Liver (tissue), 9 donors: ENCODE results near the gene CDK8. TPM values are rescaled to one million over a fixed set of nuclear protein-coding genes. Genes with fewer than 3 reads are reported as not detected.

Source experiments
- DNase-seq: peaks from one replicate; pipeline ENCODE4 v3.0.0-alpha.2; 2017; ENCODE audit warnings: low spot score
- H3K27ac ChIP-seq, 2 donors: one replicate each; pipeline ENCODE4 v1.7.0; 2013; ENCODE audit warnings: inconsistent platforms in 2 of 2, low read length in 2 of 2, control low read depth in 1 of 2, low read depth in 1 of 2, mild to moderate bottlenecking in 1 of 2
- H3K27me3 ChIP-seq, 4 donors: one replicate each; pipeline versions ENCODE4 v1.6.1 to v1.7.0; 2013; ENCODE audit warnings: low read length in 3 of 4, inconsistent platforms in 1 of 4, mild to moderate bottlenecking in 1 of 4, moderate library complexity in 1 of 4; ENCODE audit not compliant: control insufficient read depth in 4 of 4, insufficient read depth in 4 of 4
- H3K36me3 ChIP-seq, 4 donors: one replicate each; pipeline versions ENCODE4 v1.6.1 to v1.7.0; 2013; ENCODE audit warnings: low read length in 3 of 4, mild to moderate bottlenecking in 3 of 4, low read depth in 1 of 4, moderate library complexity in 1 of 4; ENCODE audit not compliant: control insufficient read depth in 4 of 4, insufficient read depth in 3 of 4
- H3K4me1 ChIP-seq, 4 donors: one replicate each; pipeline versions ENCODE4 v1.6.1 to v1.7.0; 2013; ENCODE audit warnings: low read length in 3 of 4, mild to moderate bottlenecking in 3 of 4, moderate library complexity in 1 of 4; ENCODE audit not compliant: control insufficient read depth in 4 of 4, insufficient read depth in 4 of 4
- H3K4me3 ChIP-seq, 3 donors: one replicate each; pipeline versions ENCODE4 v1.6.1 to v1.7.0; 2013; ENCODE audit warnings: low read length in 3 of 3, control low read depth in 1 of 3, low read depth in 1 of 3, mild to moderate bottlenecking in 1 of 3
- H3K9ac ChIP-seq, 2 donors: one replicate each; pipeline ENCODE4 v1.7.0; 2013; ENCODE audit warnings: low read length in 2 of 2, mild to moderate bottlenecking in 2 of 2, moderate library complexity in 2 of 2, control low read depth in 1 of 2, low read depth in 1 of 2
- H3K9me3 ChIP-seq, 4 donors: one replicate each; pipeline versions ENCODE4 v1.6.1 to v1.7.0; 2013; ENCODE audit warnings: low read length in 3 of 4; ENCODE audit not compliant: control insufficient read depth in 4 of 4
- EGR1 ChIP-seq, 2 donors: IDR thresholded peaks; 2 replicates each; pipeline ENCODE4 v1.6.1; 2016 to 2018; ENCODE audit warnings: antibody characterized with exemption in 2 of 2, low read depth in 2 of 2
- FOXA1 ChIP-seq: IDR thresholded peaks from 2 replicates; pipeline ENCODE4 v1.6.1; 2016; ENCODE audit warnings: antibody characterized with exemption
- GABPA ChIP-seq, 2 donors: IDR thresholded peaks in 1 of 2; conservative IDR thresholded peaks in 1 of 2; 2 replicates each; pipeline ENCODE4 v1.6.1; 2016; ENCODE audit warnings: antibody characterized with exemption in 2 of 2, mild to moderate bottlenecking in 1 of 2, moderate library complexity in 1 of 2
- HNF4A ChIP-seq, 2 donors: conservative IDR thresholded peaks; 2 replicates each; pipeline ENCODE4 v1.6.1; 2016; ENCODE audit warnings: antibody characterized with exemption in 2 of 2, mild to moderate bottlenecking in 2 of 2
- HNF4G ChIP-seq: IDR thresholded peaks from 2 replicates; pipeline ENCODE4 v1.6.1; 2016; ENCODE audit warnings: antibody characterized with exemption
- RAD21 ChIP-seq, 2 donors: IDR thresholded peaks; 2 replicates each; pipeline ENCODE4 v1.6.1; 2016; ENCODE audit warnings: antibody characterized with exemption in 2 of 2, mild to moderate bottlenecking in 2 of 2
- RXRA ChIP-seq, 2 donors: IDR thresholded peaks; 2 replicates each; pipeline ENCODE4 v1.6.1; 2017 to 2018; ENCODE audit warnings: antibody characterized with exemption in 2 of 2, mild to moderate bottlenecking in 1 of 2
- SP1 ChIP-seq: IDR thresholded peaks from 2 replicates; pipeline ENCODE4 v1.6.1; 2018; ENCODE audit warnings: antibody characterized with exemption, mild to moderate bottlenecking
- ZBTB33 ChIP-seq: IDR thresholded peaks from 2 replicates; pipeline ENCODE4 v1.6.1; 2016; ENCODE audit warnings: antibody characterized with exemption
- WGBS: extraction: QIAGEN DNeasy Blood & Tissue Kit; methylation state at CpG from one replicate; pipeline ENCODE4 v1.1.7; 2013; 5-methylcytosine and 5-hydroxymethylcytosine counted together
- polyA plus RNA-seq, 2 donors: library from polyadenylated mRNA; stranded (reverse) in 1 of 2; unstranded in 1 of 2; fragments of 200-250 nt in 1 of 2; fragments of >200 nt in 1 of 2; fragmentation: Nextera tagmentation in 1 of 2; extraction: Ambion mirVana in 1 of 2; gene quantifications; one replicate each; pipeline versions ENCODE4 v1.2.1 to v1.2.3, GENCODE V29; 2013 to 2015
- total RNA-seq, 2 donors: library from RNA; depleted of rRNA; stranded (reverse); fragments of >200 nt; gene quantifications; one replicate each; pipeline ENCODE4 v1.2.3, GENCODE V29; 2014
- TF ChIP-seq, protein P1 (sequence below): IDR thresholded peaks from 2 replicates; pipeline ENCODE4 v1.6.1; 2016; ENCODE audit warnings: antibody characterized with exemption
- TF ChIP-seq, protein P2 (sequence below): fragments of 150-350 bp; IDR thresholded peaks from 2 replicates; pipeline ENCODE4 v1.5.1; 2017; ENCODE audit warnings: improper control_type of control experiment, low read depth, low read length; ENCODE audit not compliant: missing input control
- donor health status: healthy.
- donor health status: healthy.
- donor health status: healthy.
- donor health status: healthy.
- donor health status: healthy.

The CDK8 gene
- total and polyA plus RNA-seq, 4 donors: 3.3 to 10.8 (median 6.8) TPM

- no peaks in the 10 kb centered on the region for H3K9me3 ChIP-seq
- no peak for DNase-seq
- no peak overlapping the region for H3K9ac ChIP-seq
- H3K4me1 ChIP-seq: peaks cover 0 to under 1% (median 0%) of the 10 kb centered on the region in 4 donors
- no peaks in the 10 kb centered on the region for H3K27me3 ChIP-seq
- H3K27ac ChIP-seq: no peak overlapping the region
- TF ChIP-seq EGR1 (IDR thresholded peaks at IDR 0.05; ENCODE audit: low read depth in 2 of 2) (no peak), FOXA1 (no peak)
- H3K4me3 ChIP-seq: no peak overlapping the region
- peaks cover 0 to 3% (median 0%) of the 10 kb centered on the region in 4 donors for H3K36me3 ChIP-seq
These were observed 89.9 kb downstream of the CDK8 start for GRCh38 chr13:26343816-26344215.

DNA sequence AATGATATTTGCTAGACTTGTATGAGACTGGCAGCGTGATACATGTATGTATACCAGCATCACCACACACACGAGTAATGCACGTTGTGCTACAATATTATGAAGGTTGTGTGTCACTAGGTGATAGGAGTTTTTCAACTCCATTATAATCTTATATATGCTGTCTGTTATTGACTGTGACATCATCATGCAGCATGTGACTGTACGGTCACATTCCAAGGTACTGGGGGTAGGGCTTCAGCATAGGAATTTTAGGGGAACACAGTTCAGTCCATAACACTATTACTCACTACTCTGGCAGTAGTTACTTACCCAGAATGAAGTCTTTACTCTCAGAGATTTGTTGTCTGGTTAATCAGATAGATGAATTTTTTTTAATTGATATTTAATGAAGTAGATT is 91.1 kb downstream of the CDK8 start:
- 97% methylated on average over 4 of the region's 4 CpGs for WGBS
- Histone ChIP-seq H3K36me3 (peaks cover 0 to 3% (median 0%) of the 10 kb centered on the region in 4 donors), H3K9me3 (no peaks in the 10 kb centered on the region), H3K4me1 (peaks cover 0 to 3% (median 0%) of the 10 kb centered on the region in 4 donors), H3K27ac (no peak overlapping the region), H3K27me3 (no peaks in the 10 kb centered on the region), H3K4me3 (no peak overlapping the region), H3K9ac (no peak overlapping the region)
- TF ChIP-seq HNF4A (conservative IDR thresholded peaks at IDR 0.05) (no peak), FOXA1 (no peak), HNF4G (no peak), ZBTB33 (no peak), RAD21 (IDR thresholded peaks at IDR 0.05) (no peak), RXRA (IDR thresholded peaks at IDR 0.05) (no peak)
- TF ChIP-seq, protein P1, sequence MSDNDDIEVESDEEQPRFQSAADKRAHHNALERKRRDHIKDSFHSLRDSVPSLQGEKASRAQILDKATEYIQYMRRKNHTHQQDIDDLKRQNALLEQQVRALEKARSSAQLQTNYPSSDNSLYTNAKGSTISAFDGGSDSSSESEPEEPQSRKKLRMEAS: no peak
- TF ChIP-seq, protein P2, sequence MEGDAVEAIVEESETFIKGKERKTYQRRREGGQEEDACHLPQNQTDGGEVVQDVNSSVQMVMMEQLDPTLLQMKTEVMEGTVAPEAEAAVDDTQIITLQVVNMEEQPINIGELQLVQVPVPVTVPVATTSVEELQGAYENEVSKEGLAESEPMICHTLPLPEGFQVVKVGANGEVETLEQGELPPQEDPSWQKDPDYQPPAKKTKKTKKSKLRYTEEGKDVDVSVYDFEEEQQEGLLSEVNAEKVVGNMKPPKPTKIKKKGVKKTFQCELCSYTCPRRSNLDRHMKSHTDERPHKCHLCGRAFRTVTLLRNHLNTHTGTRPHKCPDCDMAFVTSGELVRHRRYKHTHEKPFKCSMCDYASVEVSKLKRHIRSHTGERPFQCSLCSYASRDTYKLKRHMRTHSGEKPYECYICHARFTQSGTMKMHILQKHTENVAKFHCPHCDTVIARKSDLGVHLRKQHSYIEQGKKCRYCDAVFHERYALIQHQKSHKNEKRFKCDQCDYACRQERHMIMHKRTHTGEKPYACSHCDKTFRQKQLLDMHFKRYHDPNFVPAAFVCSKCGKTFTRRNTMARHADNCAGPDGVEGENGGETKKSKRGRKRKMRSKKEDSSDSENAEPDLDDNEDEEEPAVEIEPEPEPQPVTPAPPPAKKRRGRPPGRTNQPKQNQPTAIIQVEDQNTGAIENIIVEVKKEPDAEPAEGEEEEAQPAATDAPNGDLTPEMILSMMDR: no peak
- DNase-seq: no peak

DNA sequence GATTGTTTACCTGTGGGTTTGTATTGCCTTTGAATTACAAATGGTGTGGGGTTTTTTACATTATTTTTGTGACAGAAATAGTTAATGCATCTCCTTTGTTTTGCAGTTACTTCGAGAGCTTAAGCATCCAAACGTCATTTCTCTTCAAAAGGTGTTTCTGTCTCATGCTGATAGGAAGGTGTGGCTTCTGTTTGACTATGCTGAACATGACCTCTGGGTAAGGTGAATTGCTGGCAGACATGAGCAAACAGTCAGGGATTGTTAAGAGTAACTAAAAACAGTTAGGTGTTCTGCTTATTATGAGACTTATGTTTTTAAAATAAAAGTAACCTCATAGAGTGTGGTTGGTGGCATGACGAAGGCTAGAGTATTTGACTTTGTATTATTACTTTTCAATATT is 95.0 kb downstream of the CDK8 start:
- H3K9me3 ChIP-seq: no peaks in the 10 kb centered on the region
- TF ChIP-seq EGR1 (IDR thresholded peaks at IDR 0.05; ENCODE audit: low read depth in 2 of 2) (no peak), RXRA (IDR thresholded peaks at IDR 0.05) (peak in 1 of 2 donors; percentile 49)
- no peak overlapping the region for H3K9ac ChIP-seq
- no peak overlapping the region for H3K27ac ChIP-seq
- H3K4me1 ChIP-seq: peaks cover 0 to 3% (median 0%) of the 10 kb centered on the region in 4 donors
- H3K36me3 ChIP-seq: peaks cover 0 to 4% (median 1%) of the 10 kb centered on the region in 4 donors
- no peak overlapping the region for H3K4me3 ChIP-seq
- H3K27me3 ChIP-seq: no peaks in the 10 kb centered on the region
- DNase-seq: no peak
- 53% methylated on average over 3 of the region's 3 CpGs for WGBS

DNA sequence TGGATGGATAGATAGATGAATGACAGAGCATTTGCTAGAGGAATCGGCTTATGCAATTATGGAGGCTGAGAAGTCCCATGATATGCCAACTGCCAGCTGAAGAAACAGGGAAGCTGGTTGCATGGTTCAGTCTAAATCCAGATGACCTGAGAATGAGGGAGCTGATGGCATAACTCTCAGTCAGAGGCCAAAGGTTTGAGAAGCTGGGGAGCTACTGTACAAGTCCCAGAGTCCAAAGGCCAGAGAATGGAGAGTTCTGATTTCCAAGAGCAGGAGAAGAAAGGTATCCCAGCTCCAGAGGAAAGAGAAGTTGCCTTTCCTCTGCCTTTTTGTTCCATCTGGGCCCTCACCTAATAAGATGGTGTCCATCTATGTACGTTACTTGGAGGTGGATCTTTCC is 108.3 kb downstream of the CDK8 start:
- no peaks in the 10 kb centered on the region for H3K4me1 ChIP-seq
- H3K27me3 ChIP-seq: no peaks in the 10 kb centered on the region
- no peak overlapping the region for H3K4me3 ChIP-seq
- no peaks in the 10 kb centered on the region for H3K36me3 ChIP-seq
- no peak overlapping the region for H3K9ac ChIP-seq
- DNase-seq: no peak
- H3K9me3 ChIP-seq: no peaks in the 10 kb centered on the region
- WGBS: 96% methylated on average over 2 of the region's 2 CpGs
- TF ChIP-seq SP1: no peak
- TF ChIP-seq RAD21 (IDR thresholded peaks at IDR 0.05): no peak
- peak in 1 of 2 donors; percentile 40 for TF ChIP-seq HNF4A (conservative IDR thresholded peaks at IDR 0.05)
- no peak for TF ChIP-seq GABPA (IDR thresholded peaks at IDR 0.05 in 1 of 2, conservative IDR thresholded peaks at IDR 0.05 in 1 of 2)
- H3K27ac ChIP-seq: no peak overlapping the region
